Endothelial cell of umbilical vein (primary cell): ENCODE results near the gene NR3C1. TPM values are rescaled to one million over a fixed set of nuclear protein-coding genes. Genes with fewer than 3 reads are reported as not detected.

Experiments used
- BruUV-seq: library from RNA; stranded (reverse); fragments of 400-500 nt; replicated peaks from 2 replicates; lab custom pipeline; 2021; lab: Mats Ljungman, UMichigan
- CTCF ChIA-PET: fragments of 300-600, 350-600 bp; sonication (Branson Sonifier 250); formaldehyde crosslinking; loops from one replicate; lab custom pipeline; 2021; ENCODE audit warnings: antibody characterized with exemption, inconsistent platforms; lab: Charles Lee
- POLR2A ChIA-PET: fragments of 300-600, 350-600 bp; sonication (Branson Sonifier 250); formaldehyde crosslinking; loops from one replicate; lab custom pipeline; 2021; ENCODE audit warnings: antibody characterized with exemption, inconsistent platforms; lab: Charles Lee
- DNase-seq: peaks from one replicate; pipeline ENCODE4 v3.0.0-alpha.2; 2011; ENCODE audit warnings: low read depth, low spot score
- FAIRE-seq: peaks from 2 replicates; lab custom pipeline; 2011; peaks lifted over from hg19 to GRCh38; lab: Jason Lieb, UNC
- H2AFZ ChIP-seq: 2 replicates; pipeline ENCODE4 v1.6.0; 2012; ENCODE audit warnings: low read depth, low read length, control low read depth, inconsistent platforms
- H3K27ac ChIP-seq: 2 replicates; pipeline ENCODE4 v1.5.1; 2011; ENCODE audit warnings: low read depth, mild to moderate bottlenecking, control low read depth, low read length, moderate library complexity; ENCODE audit not compliant: insufficient read depth
- H3K27me3 ChIP-seq, 2 experiments: 2 replicates each; pipeline versions ENCODE4 v1.6.0 to v1.6.1; 2011; ENCODE audit warnings: low read length in 2 of 2, mixed read lengths in 1 of 2; ENCODE audit not compliant: control insufficient read depth in 2 of 2, insufficient read depth in 2 of 2
- H3K36me3 ChIP-seq, 2 experiments: 2 replicates in 1 of 2; 3 replicates in 1 of 2; pipeline ENCODE4 v1.5.1; 2011; ENCODE audit warnings: low read length in 2 of 2, mild to moderate bottlenecking in 1 of 2, moderate library complexity in 1 of 2; ENCODE audit not compliant: control insufficient read depth in 2 of 2, insufficient read depth in 2 of 2; ENCODE audit errors: extremely low read depth in 1 of 2
- H3K4me1 ChIP-seq: 3 replicates; pipeline ENCODE4 v1.5.1; 2011; ENCODE audit warnings: mild to moderate bottlenecking, low read length; ENCODE audit not compliant: control insufficient read depth, insufficient read depth; ENCODE audit errors: extremely low read depth
- H3K4me2 ChIP-seq: 2 replicates; pipeline ENCODE4 v1.6.1; 2011; ENCODE audit warnings: low read length, control low read depth, mixed read lengths; ENCODE audit not compliant: insufficient read depth
- H3K4me3 ChIP-seq, 3 experiments: fragments of 200-600 bp in 1 of 3; sonication (generic), shearing (Covaris generic) in 1 of 3; replicated peaks in 1 of 3; 2 replicates each; pipeline ENCODE4 v1.5.1; 2011 to 2016; ENCODE audit warnings: control low read depth in 3 of 3, low read length in 3 of 3, mild to moderate bottlenecking in 2 of 3, inconsistent platforms in 1 of 3, low read depth in 1 of 3, moderate library complexity in 1 of 3; ENCODE audit not compliant: insufficient read depth in 1 of 3
- H3K79me2 ChIP-seq: 2 replicates; pipeline ENCODE4 v1.6.0; 2012; ENCODE audit warnings: low read length, inconsistent platforms; ENCODE audit not compliant: control insufficient read depth, insufficient read depth
- H3K9ac ChIP-seq: replicated peaks from 2 replicates; pipeline ENCODE3; 2011; ENCODE audit warnings: low read length, control low read depth; ENCODE audit not compliant: insufficient read depth; ENCODE audit errors: extremely low read depth
- H3K9me1 ChIP-seq: replicated peaks from 3 replicates; pipeline ENCODE4 v1.6.0; 2011; ENCODE audit warnings: mild to moderate bottlenecking, low read length; ENCODE audit not compliant: control insufficient read depth, insufficient read depth; ENCODE audit errors: extremely low read depth
- H3K9me3 ChIP-seq: replicated peaks from 2 replicates; pipeline ENCODE4 v1.5.1; 2012; ENCODE audit warnings: low read length, inconsistent platforms; ENCODE audit not compliant: control insufficient read depth, insufficient read depth
- H4K20me1 ChIP-seq: replicated peaks from 2 replicates; pipeline ENCODE3; 2011; ENCODE audit warnings: mild to moderate bottlenecking, low read length; ENCODE audit not compliant: control insufficient read depth, insufficient read depth; ENCODE audit errors: extremely low read depth
- EZH2 ChIP-seq: IDR thresholded peaks from 2 replicates; pipeline ENCODE4 v1.6.1; 2012; ENCODE audit warnings: borderline replicate concordance, low read depth, mild to moderate bottlenecking, moderate library complexity, low read length, inconsistent platforms; ENCODE audit not compliant: severe bottlenecking
- FOS ChIP-seq: IDR thresholded peaks from 2 replicates; pipeline ENCODE4 v1.6.1; 2011; ENCODE audit warnings: mild to moderate bottlenecking, low read length, moderate library complexity, borderline replicate concordance; ENCODE audit not compliant: insufficient read depth
- GATA2 ChIP-seq: IDR thresholded peaks from 2 replicates; pipeline ENCODE4 v1.7.0; 2011; ENCODE audit warnings: low read depth, mild to moderate bottlenecking, moderate library complexity, mixed read lengths, low read length; ENCODE audit not compliant: insufficient read length, insufficient read depth
- JUN ChIP-seq: IDR thresholded peaks from 2 replicates; pipeline ENCODE4 v1.6.1; 2011; ENCODE audit warnings: borderline replicate concordance, low read depth; ENCODE audit not compliant: insufficient read length, insufficient read depth
- MYC ChIP-seq: IDR thresholded peaks from one replicate; pipeline ENCODE4 v1.6.1; 2011; ENCODE audit warnings: mild to moderate bottlenecking, low read depth, low read length
- POLR2A ChIP-seq: IDR thresholded peaks from 2 replicates; pipeline ENCODE4 v1.6.1; 2012; ENCODE audit warnings: low read depth, mild to moderate bottlenecking, control low read depth, low read length
- POLR2AphosphoS5 ChIP-seq: IDR thresholded peaks from 2 replicates; pipeline ENCODE4 v1.6.1; 2012; ENCODE audit warnings: low read depth, mild to moderate bottlenecking, control low read depth, low read length, moderate library complexity; ENCODE audit not compliant: insufficient read depth
- dilution Hi-C: fragments of 300-500 bp; cut with MboI; formaldehyde crosslinking; loops from one replicate; pipeline ENCODE4 v1.15.0; 2019; ENCODE audit warnings: low sequenced_read_pairs; ENCODE audit not compliant: extremely low pct_ligation_motif_present
- intact Hi-C: fragments of 100-400 bp; cut with micrococcal nuclease; formaldehyde crosslinking; loops from one replicate; pipeline ENCODE4 v1.10.0; 2022
- polyA plus RNA-seq, 4 experiments: library from polyadenylated mRNA; depleted of rRNA in 3 of 4; stranded (reverse) in 3 of 4; unstranded in 1 of 4; fragments of >200 nt; gene quantifications; 2 replicates each; pipeline versions ENCODE4 v1.2.1 to v1.2.3, GENCODE V29; 2011 to 2012; ENCODE audit warnings: missing spikeins in 1 of 4
- total RNA-seq: library from RNA; stranded (reverse); gene quantifications from 2 replicates; pipeline ENCODE4 v1.2.3, GENCODE V29; 2021
- TF ChIP-seq, protein P1 (sequence below): IDR thresholded peaks from 2 replicates; pipeline ENCODE4 v1.6.1; 2011; ENCODE audit not compliant: insufficient read depth, insufficient read length
- TF ChIP-seq, protein P2 (sequence below), 2 donors: IDR thresholded peaks; 1 replicate in 1 of 2; 2 replicates in 1 of 2; pipeline ENCODE4 v1.5.1; 2011; ENCODE audit warnings: low read length in 2 of 2, mild to moderate bottlenecking in 2 of 2, moderate library complexity in 2 of 2, control low read depth in 1 of 2, inconsistent platforms in 1 of 2, low read depth in 1 of 2; ENCODE audit not compliant: insufficient read depth in 1 of 2; ENCODE audit errors: extremely low read depth in 1 of 2

NR3C1 gene
- total and polyA plus RNA-seq, 2 donors (not counting 3 experiments of a cell fraction or from before 2014, with no cell fraction given): 4.1 to 17.0 TPM

DNA sequence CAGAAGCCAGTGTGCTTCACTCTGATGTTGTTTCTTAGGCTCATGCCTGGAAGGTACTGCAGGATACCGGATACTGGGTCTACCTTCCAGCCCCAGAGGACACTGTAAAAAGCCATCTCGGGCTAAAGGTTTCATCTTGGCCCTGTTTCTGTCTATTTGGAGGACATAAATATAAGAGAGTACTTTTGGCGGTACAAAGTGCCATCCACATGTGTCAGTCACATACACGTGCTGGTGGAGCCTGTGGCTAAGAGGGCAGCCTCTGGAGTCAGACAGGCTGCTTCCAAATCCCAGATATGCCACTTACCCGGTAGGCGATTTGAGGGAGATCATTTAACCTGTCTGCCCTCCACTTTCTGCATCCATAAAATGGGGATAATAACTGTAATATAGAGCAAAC is 160.4 kb downstream of the NR3C1 start:
- H3K4me2 ChIP-seq: no peak overlapping the region
- no peak for DNase-seq
- no peaks in the 10 kb centered on the region for H3K79me2 ChIP-seq
- intact Hi-C loops (no loop called here), dilution Hi-C loops (no loop called here)
- no TSS peak for BruUV-seq
- H4K20me1 ChIP-seq: no peaks in the 10 kb centered on the region
- no peaks in the 10 kb centered on the region for H3K36me3 ChIP-seq
- H3K4me3 ChIP-seq: no peak overlapping the region
- H3K4me1 ChIP-seq: peaks cover 30% of the 10 kb centered on the region
- no peak overlapping the region for H3K27ac ChIP-seq
- H3K9me3 ChIP-seq: no peaks in the 10 kb centered on the region
- H2AFZ ChIP-seq: no peak overlapping the region
- no peak for FAIRE-seq
- ChIA-PET POLR2A (no interaction called here), CTCF (interaction anchor here (1.3 kb wide), 1 partner anchor 38 kb away, joined by 3 read pairs; no protein-coding TSS in a partner anchor)
- H3K9me1 ChIP-seq: no peaks in the 10 kb centered on the region
- no peaks in the 10 kb centered on the region for H3K27me3 ChIP-seq
- H3K9ac ChIP-seq: no peak overlapping the region
- TF ChIP-seq GATA2 (no peak), POLR2AphosphoS5 (no peak), FOS (no peak), JUN (no peak), MYC (no peak), EZH2 (no peak), POLR2A (no peak)
- TF ChIP-seq, protein P1, sequence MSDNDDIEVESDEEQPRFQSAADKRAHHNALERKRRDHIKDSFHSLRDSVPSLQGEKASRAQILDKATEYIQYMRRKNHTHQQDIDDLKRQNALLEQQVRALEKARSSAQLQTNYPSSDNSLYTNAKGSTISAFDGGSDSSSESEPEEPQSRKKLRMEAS: no peak
- TF ChIP-seq, protein P2, sequence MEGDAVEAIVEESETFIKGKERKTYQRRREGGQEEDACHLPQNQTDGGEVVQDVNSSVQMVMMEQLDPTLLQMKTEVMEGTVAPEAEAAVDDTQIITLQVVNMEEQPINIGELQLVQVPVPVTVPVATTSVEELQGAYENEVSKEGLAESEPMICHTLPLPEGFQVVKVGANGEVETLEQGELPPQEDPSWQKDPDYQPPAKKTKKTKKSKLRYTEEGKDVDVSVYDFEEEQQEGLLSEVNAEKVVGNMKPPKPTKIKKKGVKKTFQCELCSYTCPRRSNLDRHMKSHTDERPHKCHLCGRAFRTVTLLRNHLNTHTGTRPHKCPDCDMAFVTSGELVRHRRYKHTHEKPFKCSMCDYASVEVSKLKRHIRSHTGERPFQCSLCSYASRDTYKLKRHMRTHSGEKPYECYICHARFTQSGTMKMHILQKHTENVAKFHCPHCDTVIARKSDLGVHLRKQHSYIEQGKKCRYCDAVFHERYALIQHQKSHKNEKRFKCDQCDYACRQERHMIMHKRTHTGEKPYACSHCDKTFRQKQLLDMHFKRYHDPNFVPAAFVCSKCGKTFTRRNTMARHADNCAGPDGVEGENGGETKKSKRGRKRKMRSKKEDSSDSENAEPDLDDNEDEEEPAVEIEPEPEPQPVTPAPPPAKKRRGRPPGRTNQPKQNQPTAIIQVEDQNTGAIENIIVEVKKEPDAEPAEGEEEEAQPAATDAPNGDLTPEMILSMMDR (IDR thresholded peaks at IDR 0.05; ENCODE audit: extremely low read depth in 1 of 2, insufficient read depth in 1 of 2, low read depth in 1 of 2, low read length in 2 of 2): no peak
